HL-60 (cell line): ENCODE results near the gene CD34.

Source experiments
- GABPA ChIP-seq: IDR thresholded peaks from 2 replicates; pipeline ENCODE4 v1.6.1; 2012; ENCODE audit warnings: low read depth
- POLR2AphosphoS5 ChIP-seq: IDR thresholded peaks from 2 replicates; pipeline ENCODE4 v1.6.1; 2012; ENCODE audit warnings: low read depth
- SPI1 ChIP-seq: IDR thresholded peaks from 2 replicates; pipeline ENCODE4 v1.6.1; 2012; ENCODE audit warnings: low read depth, mild to moderate bottlenecking, borderline replicate concordance
- TF ChIP-seq, protein P1 (sequence below): IDR thresholded peaks from one replicate; pipeline ENCODE4 v1.5.1; 2011; ENCODE audit warnings: low read length, control low read depth, inconsistent platforms; ENCODE audit not compliant: insufficient read depth
- TF ChIP-seq, protein P2 (sequence below): IDR thresholded peaks from 2 replicates; pipeline ENCODE4 v1.6.1; 2012; ENCODE audit warnings: low read depth; ENCODE audit not compliant: insufficient replicate concordance

DNA sequence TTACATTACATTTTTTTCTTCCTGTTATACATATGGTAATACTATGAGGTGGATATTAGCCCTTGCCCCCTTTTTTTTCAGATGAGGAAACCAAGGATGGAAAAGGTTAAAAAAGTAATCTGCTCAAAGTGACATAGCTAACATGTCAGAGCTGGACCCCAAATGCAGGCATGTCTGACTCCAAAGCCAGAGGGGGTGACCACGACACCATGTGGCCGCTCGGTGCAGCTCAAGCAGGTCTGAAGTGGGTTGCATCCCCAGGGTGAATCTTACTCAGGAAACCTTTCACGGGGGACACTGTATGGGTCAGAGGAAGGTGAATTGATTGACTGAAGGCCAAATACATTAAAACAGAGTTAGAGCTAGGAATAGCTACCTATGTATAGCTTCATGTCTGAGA, 34.8 kb downstream of the CD34 start:
- TF ChIP-seq, protein P1, sequence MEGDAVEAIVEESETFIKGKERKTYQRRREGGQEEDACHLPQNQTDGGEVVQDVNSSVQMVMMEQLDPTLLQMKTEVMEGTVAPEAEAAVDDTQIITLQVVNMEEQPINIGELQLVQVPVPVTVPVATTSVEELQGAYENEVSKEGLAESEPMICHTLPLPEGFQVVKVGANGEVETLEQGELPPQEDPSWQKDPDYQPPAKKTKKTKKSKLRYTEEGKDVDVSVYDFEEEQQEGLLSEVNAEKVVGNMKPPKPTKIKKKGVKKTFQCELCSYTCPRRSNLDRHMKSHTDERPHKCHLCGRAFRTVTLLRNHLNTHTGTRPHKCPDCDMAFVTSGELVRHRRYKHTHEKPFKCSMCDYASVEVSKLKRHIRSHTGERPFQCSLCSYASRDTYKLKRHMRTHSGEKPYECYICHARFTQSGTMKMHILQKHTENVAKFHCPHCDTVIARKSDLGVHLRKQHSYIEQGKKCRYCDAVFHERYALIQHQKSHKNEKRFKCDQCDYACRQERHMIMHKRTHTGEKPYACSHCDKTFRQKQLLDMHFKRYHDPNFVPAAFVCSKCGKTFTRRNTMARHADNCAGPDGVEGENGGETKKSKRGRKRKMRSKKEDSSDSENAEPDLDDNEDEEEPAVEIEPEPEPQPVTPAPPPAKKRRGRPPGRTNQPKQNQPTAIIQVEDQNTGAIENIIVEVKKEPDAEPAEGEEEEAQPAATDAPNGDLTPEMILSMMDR = peak; percentile 36
- TF ChIP-seq GABPA (no peak), POLR2AphosphoS5 (no peak), SPI1 (no peak)
- TF ChIP-seq, protein P2, sequence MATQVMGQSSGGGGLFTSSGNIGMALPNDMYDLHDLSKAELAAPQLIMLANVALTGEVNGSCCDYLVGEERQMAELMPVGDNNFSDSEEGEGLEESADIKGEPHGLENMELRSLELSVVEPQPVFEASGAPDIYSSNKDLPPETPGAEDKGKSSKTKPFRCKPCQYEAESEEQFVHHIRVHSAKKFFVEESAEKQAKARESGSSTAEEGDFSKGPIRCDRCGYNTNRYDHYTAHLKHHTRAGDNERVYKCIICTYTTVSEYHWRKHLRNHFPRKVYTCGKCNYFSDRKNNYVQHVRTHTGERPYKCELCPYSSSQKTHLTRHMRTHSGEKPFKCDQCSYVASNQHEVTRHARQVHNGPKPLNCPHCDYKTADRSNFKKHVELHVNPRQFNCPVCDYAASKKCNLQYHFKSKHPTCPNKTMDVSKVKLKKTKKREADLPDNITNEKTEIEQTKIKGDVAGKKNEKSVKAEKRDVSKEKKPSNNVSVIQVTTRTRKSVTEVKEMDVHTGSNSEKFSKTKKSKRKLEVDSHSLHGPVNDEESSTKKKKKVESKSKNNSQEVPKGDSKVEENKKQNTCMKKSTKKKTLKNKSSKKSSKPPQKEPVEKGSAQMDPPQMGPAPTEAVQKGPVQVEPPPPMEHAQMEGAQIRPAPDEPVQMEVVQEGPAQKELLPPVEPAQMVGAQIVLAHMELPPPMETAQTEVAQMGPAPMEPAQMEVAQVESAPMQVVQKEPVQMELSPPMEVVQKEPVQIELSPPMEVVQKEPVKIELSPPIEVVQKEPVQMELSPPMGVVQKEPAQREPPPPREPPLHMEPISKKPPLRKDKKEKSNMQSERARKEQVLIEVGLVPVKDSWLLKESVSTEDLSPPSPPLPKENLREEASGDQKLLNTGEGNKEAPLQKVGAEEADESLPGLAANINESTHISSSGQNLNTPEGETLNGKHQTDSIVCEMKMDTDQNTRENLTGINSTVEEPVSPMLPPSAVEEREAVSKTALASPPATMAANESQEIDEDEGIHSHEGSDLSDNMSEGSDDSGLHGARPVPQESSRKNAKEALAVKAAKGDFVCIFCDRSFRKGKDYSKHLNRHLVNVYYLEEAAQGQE = no peak
